ENCODE results near the gene FAM149A. TPM values are rescaled to one million over a fixed set of nuclear protein-coding genes. Genes with fewer than 3 reads are reported as not detected.

FAM149A gene
- polyA plus RNA-seq, 1 donor (not counting 4 experiments of a cell fraction or from before 2014, with no cell fraction given), result 0.41 TPM

- no peaks in the 10 kb centered on the region for H3K9me3 ChIP-seq (ENCODE audit: control insufficient read depth, low read depth, low read length)
- no peaks in the 10 kb centered on the region for H3K79me2 ChIP-seq (ENCODE audit: control insufficient read depth, insufficient read depth, low read length)
- H3K36me3 ChIP-seq (ENCODE audit: control insufficient read depth in 2 of 2, extremely low read depth in 1 of 2, insufficient read depth in 2 of 2, low read length in 2 of 2), result no peaks in the 10 kb centered on the region
- H3K4me3 ChIP-seq (ENCODE audit: control insufficient read depth in 2 of 3, extremely low read depth in 1 of 3, insufficient read depth in 2 of 3, low read depth in 1 of 3, low read length in 3 of 3), result no peak overlapping the region
- H3K4me2 ChIP-seq (ENCODE audit: control insufficient read depth, extremely low read depth, insufficient read depth, low read depth, low read length), result no peak overlapping the region
- no peak overlapping the region for H3K27ac ChIP-seq (ENCODE audit: control insufficient read depth, insufficient read depth, low read length)
- no peaks in the 10 kb centered on the region for H3K27me3 ChIP-seq (ENCODE audit: control insufficient read depth, extremely low read depth, insufficient read depth, low read length)
- H3K9me1 ChIP-seq (ENCODE audit: control insufficient read depth, extremely low read depth, insufficient read depth, low read length), result no peaks in the 10 kb centered on the region
- dilution Hi-C loops (cut with MboI; ENCODE audit: extremely low pct_ligation_motif_present, low sequenced_read_pairs), result no loop called here
- no peaks in the 10 kb centered on the region for H4K20me1 ChIP-seq (ENCODE audit: control insufficient read depth, extremely low read depth, insufficient read depth, low read length)
- no peak overlapping the region for H3K9ac ChIP-seq (ENCODE audit: control insufficient read depth, extremely low read depth, insufficient read depth, low read length)
- no peak for TF ChIP-seq EZH2 (IDR thresholded peaks at IDR 0.05; ENCODE audit: low read length)
- TF ChIP-seq CTCF (optimal IDR thresholded peaks at IDR 0.05 in 1 of 3, IDR thresholded peaks at IDR 0.05 in 1 of 3, conservative IDR thresholded peaks at IDR 0.05 in 1 of 3; ENCODE audit: extremely low read depth in 1 of 3, insufficient read depth in 2 of 3, low read length in 3 of 3), result no peak
- H3K4me1 ChIP-seq (ENCODE audit: control insufficient read depth, extremely low read depth, insufficient read depth, low read length), result no peaks in the 10 kb centered on the region
- no peak overlapping the region for H2AFZ ChIP-seq (ENCODE audit: control insufficient read depth, low read length)
- FAIRE-seq, result no peak
- no peak for DNase-seq (ENCODE audit: low read depth, low spot score)
Measured at GRCh38 chr4:186128842-186129241, 24.3 kb downstream of the FAM149A start.

GRCh38 chr4:186131935-186132334 is 27.4 kb downstream of the FAM149A start:
- DNase-seq (ENCODE audit: low read depth, low spot score), result no peak
- H3K36me3 ChIP-seq (ENCODE audit: control insufficient read depth in 2 of 2, extremely low read depth in 1 of 2, insufficient read depth in 2 of 2, low read length in 2 of 2), result no peaks in the 10 kb centered on the region
- H3K4me3 ChIP-seq (ENCODE audit: control insufficient read depth in 2 of 3, extremely low read depth in 1 of 3, insufficient read depth in 2 of 3, low read depth in 1 of 3, low read length in 3 of 3), result no peak overlapping the region
- H3K9me3 ChIP-seq (ENCODE audit: control insufficient read depth, low read depth, low read length), result no peaks in the 10 kb centered on the region
- H2AFZ ChIP-seq (ENCODE audit: control insufficient read depth, low read length), result no peak overlapping the region
- no peak overlapping the region for H3K27ac ChIP-seq (ENCODE audit: control insufficient read depth, insufficient read depth, low read length)
- FAIRE-seq, result no peak
- H3K4me1 ChIP-seq (ENCODE audit: control insufficient read depth, extremely low read depth, insufficient read depth, low read length), result no peaks in the 10 kb centered on the region
- H3K9me1 ChIP-seq (ENCODE audit: control insufficient read depth, extremely low read depth, insufficient read depth, low read length), result no peaks in the 10 kb centered on the region
- no peak overlapping the region for H3K4me2 ChIP-seq (ENCODE audit: control insufficient read depth, extremely low read depth, insufficient read depth, low read depth, low read length)
- dilution Hi-C loops (cut with MboI; ENCODE audit: extremely low pct_ligation_motif_present, low sequenced_read_pairs), result no loop called here
- H3K79me2 ChIP-seq (ENCODE audit: control insufficient read depth, insufficient read depth, low read length), result no peaks in the 10 kb centered on the region
- H4K20me1 ChIP-seq (ENCODE audit: control insufficient read depth, extremely low read depth, insufficient read depth, low read length), result no peaks in the 10 kb centered on the region
- TF ChIP-seq CTCF (optimal IDR thresholded peaks at IDR 0.05 in 1 of 3, IDR thresholded peaks at IDR 0.05 in 1 of 3, conservative IDR thresholded peaks at IDR 0.05 in 1 of 3; ENCODE audit: extremely low read depth in 1 of 3, insufficient read depth in 2 of 3, low read length in 3 of 3), result no peak
- no peak for TF ChIP-seq EZH2 (IDR thresholded peaks at IDR 0.05; ENCODE audit: low read length)
- H3K27me3 ChIP-seq (ENCODE audit: control insufficient read depth, extremely low read depth, insufficient read depth, low read length), result no peaks in the 10 kb centered on the region
- H3K9ac ChIP-seq (ENCODE audit: control insufficient read depth, extremely low read depth, insufficient read depth, low read length), result no peak overlapping the region

Data from keratinocyte (primary cell).